SK-N-SH (cell line): ENCODE measurements around the gene FOXK1. TPM values are rescaled to one million over a fixed set of nuclear protein-coding genes. Genes with fewer than 3 reads are reported as not detected.

Experiments used
- CTCF ChIA-PET: fragments of 300-600, 350-600 bp; formaldehyde crosslinking; extraction: SDS; loops from one replicate; lab custom pipeline; 2021; lab: Yijun Ruan, JAX
- POLR2A ChIA-PET: fragments of 350-600 bp; sonication (Branson Sonifier 250); formaldehyde crosslinking; extraction: SDS; loops from one replicate; lab custom pipeline; 2020; ENCODE audit warnings: antibody characterized with exemption, inconsistent platforms; lab: Yijun Ruan, JAX
- DNase-seq: peaks from one replicate; pipeline ENCODE4 v3.0.0; 2012
- H2AFZ ChIP-seq: fragments of 200-600 bp; sonication (generic); 2 replicates; pipeline ENCODE4 v1.8.1; 2016; ENCODE audit warnings: antibody characterized with exemption, mild to moderate bottlenecking, low read depth
- H3F3A ChIP-seq: fragments of 200-600 bp; sonication (generic); replicated peaks from 2 replicates; pipeline ENCODE3; 2016; ENCODE audit warnings: antibody characterized with exemption, mild to moderate bottlenecking; ENCODE audit not compliant: insufficient read depth
- H3K27ac ChIP-seq, 2 experiments: fragments of 200-500 bp in 1 of 2; fragments of 200-600 bp in 1 of 2; sonication (Bioruptor generic) in 1 of 2; sonication (generic), shearing (Covaris generic) in 1 of 2; 2 replicates each; pipeline versions ENCODE4 v1.5.1 to v1.6.1; 2014 to 2016; ENCODE audit warnings: low read depth in 2 of 2, inconsistent platforms in 1 of 2, low read length in 1 of 2, mild to moderate bottlenecking in 1 of 2, mixed read lengths in 1 of 2
- H3K27me3 ChIP-seq: fragments of 200-600 bp; sonication (generic), shearing (Covaris generic); 2 replicates; pipeline ENCODE4 v1.6.1; 2016; ENCODE audit warnings: mixed run types; ENCODE audit not compliant: insufficient read depth
- H3K36me3 ChIP-seq, 2 experiments: fragments of 200-500 bp in 1 of 2; fragments of 200-600 bp in 1 of 2; sonication (Bioruptor generic) in 1 of 2; sonication (generic) in 1 of 2; replicated peaks in 1 of 2; 2 replicates each; pipeline versions ENCODE3 to v1.5.1; 2014 to 2016; ENCODE audit warnings: low read length in 1 of 2, mild to moderate bottlenecking in 1 of 2; ENCODE audit not compliant: insufficient read depth in 2 of 2, control insufficient read depth in 1 of 2
- H3K4me1 ChIP-seq, 2 experiments: fragments of 200-500 bp in 1 of 2; fragments of 200-600 bp in 1 of 2; sonication (Bioruptor generic) in 1 of 2; sonication (generic), shearing (Covaris generic) in 1 of 2; 2 replicates each; pipeline versions ENCODE4 v1.5.1 to v1.6.1; 2014 to 2016; ENCODE audit warnings: low read depth in 1 of 2, low read length in 1 of 2, mixed run types in 1 of 2; ENCODE audit not compliant: insufficient read depth in 2 of 2, control insufficient read depth in 1 of 2
- H3K4me2 ChIP-seq: fragments of 200-600 bp; sonication (generic), shearing (Covaris generic); 2 replicates; pipeline ENCODE4 v1.6.1; 2017; ENCODE audit warnings: mixed run types
- H3K4me3 ChIP-seq, 2 experiments: fragments of 200-500 bp in 1 of 2; fragments of 200-600 bp in 1 of 2; sonication (Bioruptor generic) in 1 of 2; sonication (generic), shearing (Covaris generic) in 1 of 2; 2 replicates each; pipeline versions ENCODE4 v1.5.1 to v1.8.1; 2014 to 2016; ENCODE audit warnings: low read depth in 2 of 2, inconsistent platforms in 1 of 2, low read length in 1 of 2, mild to moderate bottlenecking in 1 of 2, mixed read lengths in 1 of 2, moderate library complexity in 1 of 2
- H3K79me2 ChIP-seq: fragments of 200-600 bp; sonication (generic); 2 replicates; pipeline ENCODE4 v1.8.1; 2017; ENCODE audit warnings: mild to moderate bottlenecking; ENCODE audit not compliant: insufficient read depth
- H3K9ac ChIP-seq: fragments of 200-600 bp; sonication (generic); 2 replicates; pipeline ENCODE4 v1.6.1; 2017; ENCODE audit warnings: mixed run types
- H3K9me2 ChIP-seq: fragments of 200-600 bp; sonication (generic); 2 replicates; pipeline ENCODE4 v1.6.1; 2017; ENCODE audit warnings: mixed run types
- H3K9me3 ChIP-seq: fragments of 200-600 bp; sonication (generic); 2 replicates; pipeline ENCODE4 v1.6.1; 2017; ENCODE audit warnings: mixed run types, mild to moderate bottlenecking, moderate library complexity
- H4K20me1 ChIP-seq: fragments of 200-600 bp; sonication (generic); 2 replicates; pipeline ENCODE4 v1.6.1; 2017; ENCODE audit warnings: mild to moderate bottlenecking, mixed run types; ENCODE audit not compliant: insufficient read depth
- EP300 ChIP-seq, 2 experiments: IDR thresholded peaks; 2 replicates each; pipeline versions ENCODE4 v1.4.0 to v1.6.1; 2012; ENCODE audit warnings: borderline replicate concordance in 1 of 2, low read depth in 1 of 2, low read length in 1 of 2
- EZH2phosphoT487 ChIP-seq: fragments of 200-600 bp; sonication (generic); IDR thresholded peaks from 2 replicates; pipeline ENCODE4 v1.6.1; 2017; ENCODE audit warnings: low read depth, mixed run types, mild to moderate bottlenecking, antibody characterized with exemption, moderate library complexity, borderline replicate concordance
- FOXM1 ChIP-seq: IDR thresholded peaks from 2 replicates; pipeline ENCODE4 v1.4.0; 2012; ENCODE audit warnings: low read depth, mild to moderate bottlenecking
- IRF3 ChIP-seq: fragments of 150-350 bp; IDR thresholded peaks from 2 replicates; pipeline ENCODE4 v1.6.1; 2016; ENCODE audit warnings: mild to moderate bottlenecking, low read depth, low read length
- MEF2A ChIP-seq: IDR thresholded peaks from 2 replicates; pipeline ENCODE4 v1.4.0; 2012; ENCODE audit warnings: low read depth, borderline replicate concordance
- SIN3A ChIP-seq: IDR thresholded peaks from 2 replicates; pipeline ENCODE4 v1.6.1; 2012; ENCODE audit warnings: low read depth, mild to moderate bottlenecking, low read length, moderate library complexity, borderline replicate concordance
- SMC3 ChIP-seq: IDR thresholded peaks from 2 replicates; pipeline ENCODE4 v1.6.1; 2012; ENCODE audit warnings: low read depth, low read length, improper control_type of control experiment
- WGBS: methylation state at CpG from one replicate; pipeline ENCODE4 v1.1.6; 2017; ENCODE audit warnings: low lambda C conversion rate; 5-methylcytosine and 5-hydroxymethylcytosine counted together
- polyA plus RNA-seq, 3 experiments: library from polyadenylated mRNA; depleted of rRNA; stranded (reverse); fragments of >200 nt; gene quantifications; 2 replicates each; pipeline ENCODE4 v1.2.3, GENCODE V29; 2012

The FOXK1 gene
- polyA plus RNA-seq, 1 of the 3 experiments (the other 2 are of a cell fraction): 4.7 TPM

- Histone ChIP-seq H3K79me2 (peaks cover 64% of the 10 kb centered on the region), H3K9ac (no peak overlapping the region), H3K27ac (no peak overlapping the region), H4K20me1 (no peaks in the 10 kb centered on the region), H2AFZ (no peak overlapping the region), H3K9me3 (no peaks in the 10 kb centered on the region), H3F3A (no peaks in the 10 kb centered on the region), H3K36me3 (no peaks in the 10 kb centered on the region), H3K4me1 (peaks cover 7 to 9% of the 10 kb centered on the region in 2 experiments; a peak in 3 of 4 replicates), H3K27me3 (no peaks in the 10 kb centered on the region), H3K9me2 (no peaks in the 10 kb centered on the region), H3K4me3 (no peak overlapping the region), H3K4me2 (no peak overlapping the region)
- ChIA-PET CTCF (interaction anchor here (0.7 to 2.9 kb wide), 5 partner anchors 13 to 92 kb away, joined by 3 to 11 read pairs (median 3); no protein-coding TSS in a partner anchor), POLR2A (interaction anchor here (0.6 to 1.0 kb wide), 2 partner anchors 8 to 51 kb away, joined by 3 read pairs; no protein-coding TSS in a partner anchor)
- TF ChIP-seq EZH2phosphoT487: no peak
- TF ChIP-seq EP300 (IDR thresholded peaks at IDR 0.05; ENCODE audit: borderline replicate concordance in 1 of 2, low read depth in 1 of 2, low read length in 1 of 2): no peak
- no peak for TF ChIP-seq SMC3
- TF ChIP-seq FOXM1: no peak
- no peak for TF ChIP-seq SIN3A
- DNase-seq: no peak
- WGBS: 95% methylated on average over 15 of the region's 15 CpGs
Observed at GRCh38 chr7:4733936-4734528, 51.9 kb downstream of the FOXK1 start.

- H3K9me2 ChIP-seq: no peaks in the 10 kb centered on the region
- CTCF ChIA-PET: interaction anchor here (0.7 to 2.9 kb wide), 4 partner anchors 10 to 102 kb away, joined by 3 to 11 read pairs (median 3); no protein-coding TSS in a partner anchor
- WGBS: 92% methylated on average over 21 of the region's 23 CpGs
- H3K79me2 ChIP-seq: peaks cover 63% of the 10 kb centered on the region
- no peak overlapping the region for H3K4me2 ChIP-seq
- no peak for DNase-seq
- TF ChIP-seq MEF2A (no peak), IRF3 (no peak)
- no peaks in the 10 kb centered on the region for H3F3A ChIP-seq
- H3K9me3 ChIP-seq: no peaks in the 10 kb centered on the region
- H3K27me3 ChIP-seq: no peaks in the 10 kb centered on the region
- H3K9ac ChIP-seq: no peak overlapping the region
- no peaks in the 10 kb centered on the region for H4K20me1 ChIP-seq
- H3K4me1 ChIP-seq: peaks cover 14 to 15% of the 10 kb centered on the region in 2 experiments; a peak in 3 of 4 replicates
- H3K27ac ChIP-seq: no peak overlapping the region
- H2AFZ ChIP-seq: no peak overlapping the region
- no peaks in the 10 kb centered on the region for H3K36me3 ChIP-seq
- POLR2A ChIA-PET: interaction anchor here (0.6 kb wide), 1 partner anchor 8 kb away, joined by 3 read pairs; no protein-coding TSS in a partner anchor
- no peak overlapping the region for H3K4me3 ChIP-seq
Observed at GRCh38 chr7:4734587-4735345, 52.7 kb downstream of the FOXK1 start.
